Activated B cell treated with CpG ODN at 0.5 μM for 24 hours (primary cell): ENCODE results near the gene HSPA12B. TPM values are rescaled to one million over a fixed set of nuclear protein-coding genes. Genes with fewer than 3 reads are reported as not detected.

Source experiments
- ATAC-seq: fragments of 200-7000 bp; cut with Tn5 transposase; one replicate; pipeline ENCODE4 v1.10.0; 2021; ENCODE audit warnings: low read depth, mild to moderate bottlenecking, moderate library complexity
- CTCF ChIA-PET: fragments of 350-600 bp; sonication (Branson Sonifier 250); formaldehyde crosslinking; loops from one replicate; lab custom pipeline; 2021; ENCODE audit warnings: antibody characterized with exemption; lab: Charles Lee
- POLR2A ChIA-PET: fragments of 350-600 bp; sonication (Branson Sonifier 250); formaldehyde crosslinking; loops from one replicate; lab custom pipeline; 2021; ENCODE audit warnings: antibody characterized with exemption; lab: Charles Lee
- DNase-seq: peaks from one replicate; pipeline ENCODE4 v3.0.0; 2022
- H3K27ac Mint-ChIP-seq: one replicate; pipeline ENCODE4 v1.8.0; 2020; ENCODE audit warnings: mixed read lengths
- H3K27me3 Mint-ChIP-seq: one replicate; pipeline ENCODE4 v1.8.0; 2021; ENCODE audit warnings: mixed read lengths
- H3K36me3 Mint-ChIP-seq: one replicate; pipeline ENCODE4 v1.8.0; 2021; ENCODE audit warnings: low read depth, mixed read lengths
- H3K4me1 Mint-ChIP-seq: one replicate; pipeline ENCODE4 v1.8.0; 2021; ENCODE audit warnings: mixed read lengths
- H3K4me3 Mint-ChIP-seq: one replicate; pipeline ENCODE4 v1.8.0; 2020; ENCODE audit warnings: mild to moderate bottlenecking, mixed read lengths
- H3K9me3 Mint-ChIP-seq: one replicate; pipeline ENCODE4 v1.8.0; 2020; ENCODE audit warnings: mixed read lengths
- intact Hi-C: fragments of 100-400 bp; cut with micrococcal nuclease; formaldehyde crosslinking; loops from one replicate; pipeline ENCODE4 v1.15.1; 2024
- total RNA-seq: library from RNA; stranded (reverse); gene quantifications from 2 replicates; pipeline ENCODE4 v1.2.3, GENCODE V29; 2022
- TF ChIP-seq, protein P1 (sequence below): fragments of 200-600 bp; IDR thresholded peaks from one replicate; pipeline ENCODE4 v1.8.0; 2022; ENCODE audit warnings: antibody characterized with exemption, mild to moderate bottlenecking

Gene HSPA12B
- total RNA-seq, 1 donor from 2014 or later = not detected

DNA sequence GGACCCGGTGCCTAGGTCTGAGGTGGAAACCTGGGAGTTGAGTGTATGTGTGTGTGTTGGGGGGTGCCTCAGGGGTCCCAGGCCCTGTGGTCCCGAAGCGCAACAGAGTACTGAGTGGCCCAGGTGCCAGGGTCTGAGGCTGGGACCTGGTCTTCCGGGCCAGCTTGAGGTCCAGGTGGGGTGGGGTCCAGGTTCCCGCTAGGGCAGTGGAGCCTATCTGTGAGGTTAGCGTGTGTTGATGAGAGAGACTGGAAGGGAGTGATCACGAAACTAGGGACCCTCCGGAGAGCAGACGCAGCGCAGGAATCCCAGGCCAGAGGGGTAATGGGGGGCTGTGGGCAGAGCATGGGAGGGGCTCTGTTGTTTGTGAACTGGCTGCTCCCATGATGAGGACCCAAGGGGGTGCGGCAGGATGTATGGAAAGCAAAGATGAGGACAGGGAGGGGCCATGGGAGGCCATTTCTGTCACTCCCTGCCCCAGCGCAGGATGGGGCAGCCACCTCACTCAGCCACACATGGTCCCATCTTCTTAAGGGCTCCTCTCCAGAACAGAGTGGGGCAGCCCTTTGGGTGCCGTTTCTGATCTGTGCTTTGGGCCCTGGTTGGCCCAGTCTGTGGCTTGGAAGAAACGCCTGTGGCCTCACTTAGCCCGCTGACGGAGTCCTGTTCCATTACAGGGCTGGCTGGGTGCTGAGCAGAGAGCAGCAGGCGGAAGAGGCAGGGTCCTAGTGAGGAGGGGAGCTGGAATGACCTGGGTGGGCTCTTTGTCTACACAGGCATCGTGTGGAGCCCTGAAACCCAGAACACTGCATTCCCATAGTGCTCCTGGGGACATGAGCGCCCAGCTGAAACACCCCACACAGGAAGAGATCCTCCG is 872 bp downstream of the HSPA12B start:
- H3K27me3 Mint-ChIP-seq = peaks cover 39% of the 10 kb centered on the region

DNA sequence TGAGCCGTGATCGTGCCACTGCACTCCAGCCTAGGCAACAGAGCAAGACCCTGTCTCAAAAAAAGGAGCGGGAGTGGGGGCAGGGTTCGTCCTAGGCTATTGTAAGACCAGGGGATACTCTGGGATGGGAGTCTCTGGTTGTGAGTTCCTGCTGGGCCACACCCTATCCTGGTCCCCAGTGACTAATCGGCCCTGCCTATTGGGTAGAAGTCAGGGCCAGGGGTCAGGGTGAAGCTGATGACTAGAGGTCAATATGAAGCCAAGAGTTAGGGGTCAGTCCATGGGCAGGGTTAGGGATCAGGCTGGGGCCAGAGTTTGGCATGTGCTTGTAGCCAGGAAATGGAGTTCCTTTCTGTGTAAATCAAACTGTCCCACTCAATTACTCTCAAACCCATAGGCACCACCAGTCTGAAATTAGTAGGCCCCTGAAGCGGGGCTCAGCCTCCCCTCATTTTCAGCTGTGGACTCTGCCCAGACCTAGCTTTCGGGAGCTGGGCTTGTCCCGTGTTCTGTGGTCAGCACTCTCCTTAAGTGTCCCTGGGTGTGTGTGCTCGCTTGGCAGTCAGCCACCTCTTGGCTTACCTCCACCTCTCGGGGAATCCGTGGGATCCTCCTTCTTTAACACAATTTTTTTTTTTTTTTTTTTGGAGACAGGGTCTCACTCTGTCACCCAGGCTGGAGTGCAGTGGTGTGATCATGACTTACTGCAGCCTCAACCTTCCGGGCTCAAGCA is 1.8 kb downstream of the HSPA12B start:
- intact Hi-C loops = no loop called here
- ATAC-seq (no peak), DNase-seq (no peak)
- ChIA-PET POLR2A (no interaction called here), CTCF (no interaction called here)
- no peak overlapping the region for H3K27ac Mint-ChIP-seq
- H3K4me1 Mint-ChIP-seq = no peaks in the 10 kb centered on the region
- H3K4me3 Mint-ChIP-seq = no peak overlapping the region
- H3K9me3 Mint-ChIP-seq = no peaks in the 10 kb centered on the region
- H3K27me3 Mint-ChIP-seq = peaks cover 38% of the 10 kb centered on the region
- TF ChIP-seq, protein P1, sequence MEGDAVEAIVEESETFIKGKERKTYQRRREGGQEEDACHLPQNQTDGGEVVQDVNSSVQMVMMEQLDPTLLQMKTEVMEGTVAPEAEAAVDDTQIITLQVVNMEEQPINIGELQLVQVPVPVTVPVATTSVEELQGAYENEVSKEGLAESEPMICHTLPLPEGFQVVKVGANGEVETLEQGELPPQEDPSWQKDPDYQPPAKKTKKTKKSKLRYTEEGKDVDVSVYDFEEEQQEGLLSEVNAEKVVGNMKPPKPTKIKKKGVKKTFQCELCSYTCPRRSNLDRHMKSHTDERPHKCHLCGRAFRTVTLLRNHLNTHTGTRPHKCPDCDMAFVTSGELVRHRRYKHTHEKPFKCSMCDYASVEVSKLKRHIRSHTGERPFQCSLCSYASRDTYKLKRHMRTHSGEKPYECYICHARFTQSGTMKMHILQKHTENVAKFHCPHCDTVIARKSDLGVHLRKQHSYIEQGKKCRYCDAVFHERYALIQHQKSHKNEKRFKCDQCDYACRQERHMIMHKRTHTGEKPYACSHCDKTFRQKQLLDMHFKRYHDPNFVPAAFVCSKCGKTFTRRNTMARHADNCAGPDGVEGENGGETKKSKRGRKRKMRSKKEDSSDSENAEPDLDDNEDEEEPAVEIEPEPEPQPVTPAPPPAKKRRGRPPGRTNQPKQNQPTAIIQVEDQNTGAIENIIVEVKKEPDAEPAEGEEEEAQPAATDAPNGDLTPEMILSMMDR = no peak
- H3K36me3 Mint-ChIP-seq = no peaks in the 10 kb centered on the region

More for the DNA sequence above, 872 bp downstream of the HSPA12B start:
- POLR2A ChIA-PET = no interaction called here
- CTCF ChIA-PET = no interaction called here
- no peak for ATAC-seq
- TF ChIP-seq, protein P1 = no peak
- Mint-ChIP-seq H3K27ac (no peak overlapping the region), H3K36me3 (no peaks in the 10 kb centered on the region), H3K9me3 (no peaks in the 10 kb centered on the region), H3K4me1 (no peaks in the 10 kb centered on the region), H3K4me3 (no peak overlapping the region)
- intact Hi-C loops = no loop called here
- DNase-seq = no peak

DNA sequence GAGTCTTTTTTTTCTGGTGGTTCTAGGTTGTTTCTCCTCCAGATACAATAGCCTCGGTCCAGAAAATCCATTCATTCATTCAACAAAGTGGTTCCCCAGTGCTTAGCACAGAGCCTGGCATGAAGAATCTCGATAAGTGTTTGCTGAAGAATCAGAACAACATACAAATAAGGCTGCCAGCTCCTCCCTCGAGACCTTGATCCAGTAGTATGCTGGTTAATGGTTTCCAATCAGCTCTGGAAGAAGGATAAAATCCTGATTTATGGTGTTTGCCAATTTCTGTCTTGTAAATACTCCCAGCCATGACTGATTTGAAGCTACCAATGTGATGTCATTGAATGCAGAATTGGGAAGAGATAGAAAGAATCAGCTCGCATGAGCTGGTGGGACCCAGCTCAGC is 3.3 kb downstream of the HSPA12B start:
- ATAC-seq = no peak
- Mint-ChIP-seq H3K27ac (no peak overlapping the region), H3K36me3 (no peaks in the 10 kb centered on the region), H3K4me1 (no peaks in the 10 kb centered on the region), H3K27me3 (peaks cover 28% of the 10 kb centered on the region), H3K4me3 (no peak overlapping the region), H3K9me3 (no peaks in the 10 kb centered on the region)
- ChIA-PET CTCF (no interaction called here), POLR2A (no interaction called here)
- TF ChIP-seq, protein P1 = no peak
- no peak for DNase-seq
- intact Hi-C loops = no loop called here

DNA sequence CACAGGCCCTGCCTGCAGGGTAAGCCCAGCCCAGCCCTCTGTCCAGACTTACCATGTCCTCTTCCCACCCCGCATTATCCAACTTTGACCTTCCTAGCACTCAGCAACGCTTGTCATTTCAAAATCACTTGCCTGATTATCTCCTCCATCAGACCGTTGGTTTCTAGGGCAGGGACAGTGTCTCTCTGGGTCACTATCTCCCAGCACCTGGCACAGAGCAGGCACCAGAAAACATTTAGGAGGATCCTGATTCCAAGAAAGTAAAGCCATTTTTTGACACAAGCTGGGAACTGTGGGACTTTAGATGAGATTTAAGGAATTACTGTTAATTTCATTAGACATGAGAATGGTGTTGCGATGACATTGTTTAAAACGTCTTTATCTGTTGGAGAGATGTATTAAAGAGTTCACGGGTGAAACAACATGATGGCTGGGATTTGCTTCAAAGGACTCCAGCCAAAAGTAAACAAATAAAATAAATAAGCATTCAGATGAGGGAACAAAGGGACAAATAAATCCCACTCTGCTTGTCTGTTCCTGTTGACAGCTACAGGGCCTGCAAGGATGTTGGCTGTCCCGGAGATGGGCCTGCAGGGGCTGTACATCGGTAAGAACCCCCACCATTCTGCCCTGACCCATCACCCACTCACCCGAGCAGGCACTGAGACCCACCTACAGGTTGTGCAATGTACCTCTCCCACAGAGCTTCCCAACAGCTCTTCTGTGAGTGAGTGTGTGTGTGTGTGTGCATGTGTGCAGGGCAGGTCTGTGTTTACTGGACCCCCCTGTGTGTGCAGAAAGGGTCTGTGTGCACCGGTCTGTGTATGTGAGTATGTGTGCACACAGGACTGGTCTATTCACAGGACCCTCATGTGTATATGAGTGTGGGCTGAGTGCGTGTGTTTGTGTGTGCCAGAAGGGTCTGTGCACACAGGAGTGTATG is 5.9 kb downstream of the HSPA12B start:
- intact Hi-C loops = no loop called here
- TF ChIP-seq, protein P1 = no peak
- ATAC-seq = no peak
- Mint-ChIP-seq H3K27me3 (peaks cover 8% of the 10 kb centered on the region), H3K4me3 (no peak overlapping the region), H3K27ac (no peak overlapping the region), H3K36me3 (no peaks in the 10 kb centered on the region), H3K4me1 (no peaks in the 10 kb centered on the region), H3K9me3 (no peaks in the 10 kb centered on the region)
- DNase-seq = no peak
- POLR2A ChIA-PET = no interaction called here
- CTCF ChIA-PET = no interaction called here
